HG02885 (cell line): ENCODE measurements around the gene KRTAP20-4.

Experiments
- ATAC-seq: cut with Tn5 transposase; IDR thresholded peaks from one replicate; pipeline ENCODE4 v1.9.1; 2021; ENCODE audit warnings: mild to moderate bottlenecking; ENCODE audit not compliant: unreplicated experiment, poor library complexity

KRTAP20-4 gene

GRCh38 chr21:30646904-30647414, 26.5 kb downstream of the KRTAP20-4 start:
- no peak for ATAC-seq

GRCh38 chr21:30652891-30653290, 32.5 kb downstream of the KRTAP20-4 start:
- ATAC-seq, result no peak

GRCh38 chr21:30668776-30669175, 48.3 kb downstream of the KRTAP20-4 start:
- ATAC-seq, result no peak
